Mesenchymal stem cell (in vitro differentiated cells and primary cell): ENCODE measurements around the gene NLE1. TPM values are rescaled to one million over a fixed set of nuclear protein-coding genes. Genes with fewer than 3 reads are reported as not detected.

Experiments used
- DNase-seq: peaks from one replicate; pipeline ENCODE4 v3.0.0-alpha.2; 2013
- H2AFZ ChIP-seq: one replicate; pipeline ENCODE4 v1.6.1; 2013; ENCODE audit warnings: low read depth, mild to moderate bottlenecking, control low read depth, inconsistent platforms, low read length, moderate library complexity
- H2AK5ac ChIP-seq: 2 replicates; pipeline ENCODE4 v1.6.1; 2013; ENCODE audit warnings: low read length, moderate library complexity, mild to moderate bottlenecking, inconsistent platforms; ENCODE audit not compliant: severe bottlenecking
- H2BK120ac ChIP-seq: one replicate; pipeline ENCODE4 v1.6.1; 2013; ENCODE audit warnings: low read depth, mild to moderate bottlenecking, inconsistent platforms, low read length, moderate library complexity
- H2BK12ac ChIP-seq, 2 experiments: one replicate each; pipeline ENCODE4 v1.6.1; 2013; ENCODE audit warnings: inconsistent platforms in 2 of 2, low read length in 2 of 2, mild to moderate bottlenecking in 2 of 2, moderate library complexity in 2 of 2, control low read depth in 1 of 2
- H2BK15ac ChIP-seq: one replicate; pipeline ENCODE4 v1.6.1; 2013; ENCODE audit warnings: mild to moderate bottlenecking, low read depth, inconsistent platforms; ENCODE audit not compliant: poor library complexity, severe bottlenecking
- H2BK5ac ChIP-seq: 2 replicates; pipeline ENCODE4 v1.6.1; 2013; ENCODE audit warnings: low read depth, mild to moderate bottlenecking, low read length, control low read depth, inconsistent platforms; ENCODE audit not compliant: poor library complexity, severe bottlenecking
- H3K14ac ChIP-seq, 2 experiments: one replicate each; pipeline ENCODE4 v1.6.1; 2013; ENCODE audit warnings: inconsistent platforms in 2 of 2, low read length in 2 of 2, control low read depth in 1 of 2, mild to moderate bottlenecking in 1 of 2, moderate library complexity in 1 of 2
- H3K18ac ChIP-seq, 2 experiments: one replicate each; pipeline ENCODE4 v1.6.1; 2013; ENCODE audit warnings: inconsistent platforms in 2 of 2, low read length in 2 of 2, control low read depth in 1 of 2, low read depth in 1 of 2, mild to moderate bottlenecking in 1 of 2
- H3K23ac ChIP-seq, 2 experiments: one replicate each; pipeline ENCODE4 v1.6.1; 2013; ENCODE audit warnings: inconsistent platforms in 2 of 2, low read length in 2 of 2, mild to moderate bottlenecking in 2 of 2, moderate library complexity in 2 of 2, control low read depth in 1 of 2
- H3K27ac ChIP-seq: 2 replicates; pipeline ENCODE4 v1.5.1; 2013; ENCODE audit warnings: mild to moderate bottlenecking, moderate library complexity, low read length, control low read depth, inconsistent platforms; ENCODE audit not compliant: poor library complexity, severe bottlenecking
- H3K27me3 ChIP-seq, 2 experiments: 2 replicates each; pipeline versions ENCODE4 v1.6.1 to v1.7.0; 2013; ENCODE audit warnings: low read length in 2 of 2, mild to moderate bottlenecking in 2 of 2, moderate library complexity in 2 of 2, control low read depth in 1 of 2, inconsistent platforms in 1 of 2; ENCODE audit not compliant: control insufficient read depth in 1 of 2, insufficient read depth in 1 of 2
- H3K36me3 ChIP-seq, 2 experiments: 2 replicates each; pipeline versions ENCODE4 v1.6.1 to v1.7.0; 2013; ENCODE audit warnings: low read length in 2 of 2, control low read depth in 1 of 2, inconsistent platforms in 1 of 2, low read depth in 1 of 2, mild to moderate bottlenecking in 1 of 2; ENCODE audit not compliant: insufficient read depth in 2 of 2, control insufficient read depth in 1 of 2
- H3K4ac ChIP-seq, 2 experiments: one replicate each; pipeline ENCODE4 v1.6.1; 2013; ENCODE audit warnings: inconsistent platforms in 2 of 2, low read length in 2 of 2, mild to moderate bottlenecking in 2 of 2, moderate library complexity in 2 of 2, control low read depth in 1 of 2, low read depth in 1 of 2
- H3K4me1 ChIP-seq: 2 replicates; pipeline ENCODE4 v1.6.1; 2013; ENCODE audit warnings: low read depth, low read length, control low read depth; ENCODE audit not compliant: control insufficient read depth, insufficient read depth
- H3K4me2 ChIP-seq: 2 replicates; pipeline ENCODE4 v1.6.1; 2013; ENCODE audit warnings: low read length, mild to moderate bottlenecking, inconsistent platforms; ENCODE audit not compliant: poor library complexity, severe bottlenecking
- H3K4me3 ChIP-seq, 2 experiments: 2 replicates each; pipeline versions ENCODE4 v1.5.1 to v1.7.0; 2013; ENCODE audit warnings: low read length in 2 of 2, mild to moderate bottlenecking in 2 of 2, control low read depth in 1 of 2, low read depth in 1 of 2; ENCODE audit not compliant: insufficient read depth in 1 of 2
- H3K79me1 ChIP-seq: replicated peaks from 2 replicates; pipeline ENCODE4 v1.6.1; 2013; ENCODE audit warnings: mild to moderate bottlenecking, control low read depth, low read length, inconsistent platforms; ENCODE audit not compliant: poor library complexity, severe bottlenecking
- H3K9ac ChIP-seq: 2 replicates; pipeline ENCODE4 v1.7.0; 2013; ENCODE audit warnings: mild to moderate bottlenecking, low read length, moderate library complexity
- H3K9me3 ChIP-seq: 2 replicates; pipeline ENCODE4 v1.7.0; 2013; ENCODE audit warnings: mild to moderate bottlenecking, low read length; ENCODE audit not compliant: control insufficient read depth
- H4K8ac ChIP-seq: one replicate; pipeline ENCODE4 v1.6.1; 2013; ENCODE audit warnings: inconsistent platforms, mild to moderate bottlenecking, low read length, moderate library complexity
- H4K91ac ChIP-seq: one replicate; pipeline ENCODE4 v1.6.1; 2013; ENCODE audit warnings: mild to moderate bottlenecking, low read length, inconsistent platforms
- WGBS: methylation state at CpG from one replicate; pipeline ENCODE4 v1.1.7; 2013; ENCODE audit warnings: mixed read lengths; 5-methylcytosine and 5-hydroxymethylcytosine counted together
- polyA plus RNA-seq, 2 experiments: library from polyadenylated mRNA; stranded (reverse); fragments of 200-250 nt; gene quantifications; one replicate each; pipeline ENCODE4 v1.2.3, GENCODE V29; 2013

Gene NLE1
- 7.2 TPM for polyA plus RNA-seq (2013, experiment 1 of 2)
- polyA plus RNA-seq (2013, experiment 2 of 2), result 7.4 TPM

DNA sequence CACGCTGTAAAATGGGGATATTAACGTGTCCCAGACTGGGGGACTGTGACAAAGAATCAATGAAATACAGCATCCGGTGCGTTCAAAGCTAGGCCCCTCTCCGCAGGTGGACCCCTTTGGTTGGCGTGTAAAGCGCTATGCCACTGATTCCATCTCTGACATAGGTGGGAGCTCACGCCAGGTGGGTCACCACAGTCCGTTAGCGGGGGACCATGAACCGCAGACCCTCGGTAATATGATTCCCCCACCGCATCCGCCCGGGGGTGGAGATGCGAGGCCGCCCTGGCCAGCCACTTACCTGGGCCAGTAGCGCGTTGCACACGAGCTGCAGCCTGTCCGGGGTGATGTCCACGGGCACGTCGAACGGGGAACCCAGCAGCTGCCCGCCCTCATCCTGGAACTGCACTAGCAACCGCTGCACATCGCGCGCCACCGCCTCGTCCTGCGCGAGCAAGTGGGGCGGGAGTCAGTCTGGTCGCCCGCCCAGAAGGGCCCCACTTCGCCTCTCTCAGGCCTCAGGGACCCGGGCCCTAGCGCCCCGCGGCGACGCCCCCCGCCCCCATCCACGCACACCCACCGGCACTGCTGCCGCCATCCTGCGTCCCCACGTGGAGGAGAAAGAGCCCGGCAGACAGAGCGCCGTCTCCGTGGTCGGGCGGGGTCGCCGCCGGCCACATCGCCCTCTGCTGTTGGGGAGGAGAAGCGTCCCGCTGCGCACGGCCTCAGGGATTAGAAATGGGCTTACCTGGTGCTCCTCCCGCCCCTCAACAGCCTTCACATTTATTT lies at the start of gene NLE1:
Gene NLE1, minus strand, starts transcription at position 623 of the 786 bp plus-strand sequence. Its CDS starts 28 bp downstream, at position 595.
- under 1% methylated on average over 55 of the region's 65 CpGs for WGBS

DNA sequence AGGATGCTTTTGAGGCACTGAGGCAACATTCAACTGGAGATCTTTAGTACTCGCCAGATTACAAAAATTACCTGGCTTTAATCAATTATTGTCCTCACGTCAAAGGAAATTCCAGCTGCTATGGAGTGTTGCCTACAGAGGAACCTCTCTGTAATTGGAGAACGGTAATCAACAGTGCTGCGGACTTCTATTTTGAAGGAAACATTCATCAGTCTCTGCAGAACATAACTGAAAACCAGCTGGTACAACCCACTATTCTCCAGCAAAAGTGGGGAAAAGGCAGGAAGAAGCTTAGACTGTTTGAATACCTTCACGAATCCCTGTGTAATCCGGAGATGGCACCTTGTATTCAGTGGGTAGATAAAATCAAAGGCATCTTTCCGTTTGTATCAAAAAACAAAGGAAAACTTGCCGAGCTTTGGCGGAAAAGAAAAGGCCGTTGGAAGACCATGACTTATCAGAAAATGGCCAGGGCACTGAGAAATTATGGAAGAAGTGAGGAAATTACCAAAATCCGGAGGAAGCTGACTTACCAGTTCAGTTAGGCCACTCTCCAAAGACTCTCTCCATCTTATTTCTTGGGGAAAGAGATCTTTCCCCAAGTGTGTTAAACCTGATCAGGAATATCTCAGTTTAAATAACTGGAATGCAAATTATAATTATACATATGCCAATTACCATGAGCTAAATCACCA lies 49.0 kb upstream of the NLE1 start:
- Histone ChIP-seq H4K91ac (no peak overlapping the region), H3K9ac (no peak overlapping the region), H2BK15ac (no peak overlapping the region), H2AFZ (no peak overlapping the region), H2BK120ac (no peak overlapping the region), H3K14ac (no peak overlapping the region), H2AK5ac (no peak overlapping the region), H3K79me1 (no peaks in the 10 kb centered on the region), H2BK5ac (no peak overlapping the region), H3K4me2 (no peak overlapping the region), H3K4me3 (no peak overlapping the region), H3K23ac (no peak overlapping the region), H4K8ac (no peak overlapping the region), H2BK12ac (no peak overlapping the region), H3K36me3 (no peaks in the 10 kb centered on the region), H3K9me3 (no peaks in the 10 kb centered on the region), H3K27me3 (peaks cover 0 to under 1% of the 10 kb centered on the region in 2 experiments), H3K27ac (no peak overlapping the region), H3K4ac (no peak overlapping the region), H3K18ac (no peak overlapping the region), H3K4me1 (no peaks in the 10 kb centered on the region)
- 82% methylated on average over 9 of the region's 11 CpGs for WGBS
- no peak for DNase-seq

More for the DNA sequence above, at the start of gene NLE1:
- Histone ChIP-seq H2BK15ac (peak within 1 kb of the TSS; percentile 74), H3K4ac (peak within 1 kb of the TSS; percentile 40 to 70), H3K4me3 (peak within 1 kb of the TSS; percentile 99), H2BK12ac (peak within 1 kb of the TSS in 1 of 2 experiments; percentile 60), H3K14ac (peak within 1 kb of the TSS in 1 of 2 experiments; percentile 63), H2AK5ac (no peak within 1 kb of the TSS), H4K8ac (peak within 1 kb of the TSS; percentile 84), H3K27ac (no peak within 1 kb of the TSS), H3K27me3 (peaks cover 7 to 8% of the 10 kb centered on the region in 2 experiments), H2BK5ac (no peak within 1 kb of the TSS), H2AFZ (peak within 1 kb of the TSS; percentile 85), H4K91ac (peak within 1 kb of the TSS; percentile 90), H3K9me3 (no peaks in the 10 kb centered on the region), H3K4me2 (peak within 1 kb of the TSS; percentile 74), H3K9ac (peak within 1 kb of the TSS; percentile 92), H2BK120ac (no peak within 1 kb of the TSS), H3K23ac (peak within 1 kb of the TSS in 1 of 2 experiments; percentile 81), H3K36me3 (peaks cover 27 to 28% of the 10 kb centered on the region in 2 experiments), H3K79me1 (peaks cover 28% of the 10 kb centered on the region), H3K18ac (peak within 1 kb of the TSS; percentile 71 to 96), H3K4me1 (peaks cover 6% of the 10 kb centered on the region)
- DNase-seq, result peak; percentile 81

DNA sequence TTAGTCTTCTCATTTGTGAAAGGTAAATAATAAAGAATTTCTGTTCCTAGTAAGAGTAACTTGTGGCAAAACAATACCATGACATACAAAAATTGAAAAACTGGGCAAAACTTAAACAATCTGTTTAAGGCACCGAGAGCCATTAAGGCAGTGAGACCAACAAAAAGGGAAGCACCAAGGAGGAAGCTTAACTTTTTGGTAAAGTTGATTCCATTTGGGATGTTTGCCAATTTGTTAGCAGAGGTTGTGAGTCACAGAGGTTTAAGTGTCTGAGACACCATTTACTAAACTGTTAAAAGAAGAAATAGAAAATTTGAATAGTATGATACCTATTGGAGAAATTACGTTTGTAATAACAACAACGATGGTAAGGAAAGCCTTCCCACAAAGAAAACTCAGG lies 47.2 kb upstream of the NLE1 start:
- Histone ChIP-seq H3K18ac (no peak overlapping the region), H2AK5ac (no peak overlapping the region), H2AFZ (no peak overlapping the region), H3K36me3 (no peaks in the 10 kb centered on the region), H2BK5ac (no peak overlapping the region), H4K91ac (no peak overlapping the region), H3K4me2 (no peak overlapping the region), H2BK15ac (no peak overlapping the region), H3K4me1 (no peaks in the 10 kb centered on the region), H3K23ac (no peak overlapping the region), H3K27me3 (peaks cover 0 to 8% of the 10 kb centered on the region in 2 experiments), H3K79me1 (no peaks in the 10 kb centered on the region), H3K4ac (no peak overlapping the region), H2BK12ac (no peak overlapping the region), H2BK120ac (no peak overlapping the region), H4K8ac (no peak overlapping the region), H3K4me3 (no peak overlapping the region), H3K27ac (no peak overlapping the region), H3K9me3 (no peaks in the 10 kb centered on the region), H3K9ac (no peak overlapping the region), H3K14ac (no peak overlapping the region)
- 68% methylated on average over 3 of the region's 3 CpGs for WGBS
- DNase-seq, result no peak

DNA sequence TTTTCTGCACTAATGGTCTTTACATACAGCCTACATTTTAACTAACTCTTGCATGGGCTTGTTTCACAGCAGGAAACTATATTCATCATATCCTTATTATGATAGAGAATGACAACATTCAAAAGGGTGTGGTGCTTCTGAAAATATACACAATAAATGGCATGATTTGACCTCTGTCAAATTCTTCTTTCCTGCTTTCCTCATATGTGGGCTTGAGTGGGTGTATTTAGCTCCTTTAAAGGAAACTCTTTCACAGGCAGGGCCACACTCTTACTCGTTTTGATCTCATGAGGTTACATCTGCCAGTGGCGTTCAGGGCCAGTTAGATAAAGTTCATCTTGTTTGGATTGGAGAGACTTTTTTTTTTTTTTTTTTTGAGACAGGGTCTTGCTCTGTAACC lies 46.0 kb upstream of the NLE1 start:
- Histone ChIP-seq H3K4me1 (no peaks in the 10 kb centered on the region), H3K9ac (no peak overlapping the region), H3K18ac (no peak overlapping the region), H3K4me3 (no peak overlapping the region), H2BK15ac (no peak overlapping the region), H3K23ac (no peak overlapping the region), H3K27ac (no peak overlapping the region), H3K14ac (no peak overlapping the region), H3K4ac (no peak overlapping the region), H3K9me3 (no peaks in the 10 kb centered on the region), H4K91ac (no peak overlapping the region), H3K36me3 (no peaks in the 10 kb centered on the region), H2BK120ac (no peak overlapping the region), H3K79me1 (no peaks in the 10 kb centered on the region), H2AFZ (no peak overlapping the region), H2BK5ac (no peak overlapping the region), H2AK5ac (no peak overlapping the region), H2BK12ac (no peak overlapping the region), H3K4me2 (no peak overlapping the region), H3K27me3 (peaks cover 4 to 19% of the 10 kb centered on the region in 2 experiments), H4K8ac (no peak overlapping the region)
- DNase-seq, result no peak
- 13% methylated on average over 1 of the region's 2 CpGs for WGBS
